Prostate gland (tissue), 2 donors: ENCODE measurements around the gene RASD2.

Experiments used
- POLR2A ChIP-seq: fragments of 450-650 bp; IDR thresholded peaks from one replicate; pipeline ENCODE4 v1.6.1; 2016; ENCODE audit warnings: antibody characterized with exemption, mild to moderate bottlenecking
- TF ChIP-seq, protein P1 (sequence below), 4 experiments: fragments of 200-600 bp in 2 of 4; fragments of 450-650 bp in 2 of 4; sonication (generic) in 2 of 4; IDR thresholded peaks; 1 replicate in 3 of 4; 2 replicates in 1 of 4; pipeline ENCODE4 v1.5.1; 2016 to 2019; ENCODE audit warnings: antibody characterized with exemption in 4 of 4, mild to moderate bottlenecking in 2 of 4, moderate library complexity in 2 of 4

GRCh38 chr22:35523167-35523947, 17.3 kb upstream of the RASD2 start:
- TF ChIP-seq, protein P1, sequence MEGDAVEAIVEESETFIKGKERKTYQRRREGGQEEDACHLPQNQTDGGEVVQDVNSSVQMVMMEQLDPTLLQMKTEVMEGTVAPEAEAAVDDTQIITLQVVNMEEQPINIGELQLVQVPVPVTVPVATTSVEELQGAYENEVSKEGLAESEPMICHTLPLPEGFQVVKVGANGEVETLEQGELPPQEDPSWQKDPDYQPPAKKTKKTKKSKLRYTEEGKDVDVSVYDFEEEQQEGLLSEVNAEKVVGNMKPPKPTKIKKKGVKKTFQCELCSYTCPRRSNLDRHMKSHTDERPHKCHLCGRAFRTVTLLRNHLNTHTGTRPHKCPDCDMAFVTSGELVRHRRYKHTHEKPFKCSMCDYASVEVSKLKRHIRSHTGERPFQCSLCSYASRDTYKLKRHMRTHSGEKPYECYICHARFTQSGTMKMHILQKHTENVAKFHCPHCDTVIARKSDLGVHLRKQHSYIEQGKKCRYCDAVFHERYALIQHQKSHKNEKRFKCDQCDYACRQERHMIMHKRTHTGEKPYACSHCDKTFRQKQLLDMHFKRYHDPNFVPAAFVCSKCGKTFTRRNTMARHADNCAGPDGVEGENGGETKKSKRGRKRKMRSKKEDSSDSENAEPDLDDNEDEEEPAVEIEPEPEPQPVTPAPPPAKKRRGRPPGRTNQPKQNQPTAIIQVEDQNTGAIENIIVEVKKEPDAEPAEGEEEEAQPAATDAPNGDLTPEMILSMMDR (IDR thresholded peaks at IDR 0.05), result no peak
- no peak for TF ChIP-seq POLR2A
